ENCODE data around the gene SRPK2.

Gene SRPK2

GRCh38 chr7:105161366-105161765 is 227.4 kb downstream of the SRPK2 start (continued):
- TF ChIP-seq ZNF280C (tag by site-specific recombination; IDR thresholded peaks at IDR 0.05) (no peak), ZNF362 (tag by site-specific recombination; IDR thresholded peaks at IDR 0.05) (no peak), REPIN1 (tag by site-specific recombination; IDR thresholded peaks at IDR 0.05; ENCODE audit: low read depth) (no peak), ZNF433 (tag by site-specific recombination; IDR thresholded peaks at IDR 0.05; ENCODE audit: low read depth) (no peak), ZNF114 (tag by site-specific recombination; IDR thresholded peaks at IDR 0.05) (no peak)
- TF ChIP-seq, protein P1, sequence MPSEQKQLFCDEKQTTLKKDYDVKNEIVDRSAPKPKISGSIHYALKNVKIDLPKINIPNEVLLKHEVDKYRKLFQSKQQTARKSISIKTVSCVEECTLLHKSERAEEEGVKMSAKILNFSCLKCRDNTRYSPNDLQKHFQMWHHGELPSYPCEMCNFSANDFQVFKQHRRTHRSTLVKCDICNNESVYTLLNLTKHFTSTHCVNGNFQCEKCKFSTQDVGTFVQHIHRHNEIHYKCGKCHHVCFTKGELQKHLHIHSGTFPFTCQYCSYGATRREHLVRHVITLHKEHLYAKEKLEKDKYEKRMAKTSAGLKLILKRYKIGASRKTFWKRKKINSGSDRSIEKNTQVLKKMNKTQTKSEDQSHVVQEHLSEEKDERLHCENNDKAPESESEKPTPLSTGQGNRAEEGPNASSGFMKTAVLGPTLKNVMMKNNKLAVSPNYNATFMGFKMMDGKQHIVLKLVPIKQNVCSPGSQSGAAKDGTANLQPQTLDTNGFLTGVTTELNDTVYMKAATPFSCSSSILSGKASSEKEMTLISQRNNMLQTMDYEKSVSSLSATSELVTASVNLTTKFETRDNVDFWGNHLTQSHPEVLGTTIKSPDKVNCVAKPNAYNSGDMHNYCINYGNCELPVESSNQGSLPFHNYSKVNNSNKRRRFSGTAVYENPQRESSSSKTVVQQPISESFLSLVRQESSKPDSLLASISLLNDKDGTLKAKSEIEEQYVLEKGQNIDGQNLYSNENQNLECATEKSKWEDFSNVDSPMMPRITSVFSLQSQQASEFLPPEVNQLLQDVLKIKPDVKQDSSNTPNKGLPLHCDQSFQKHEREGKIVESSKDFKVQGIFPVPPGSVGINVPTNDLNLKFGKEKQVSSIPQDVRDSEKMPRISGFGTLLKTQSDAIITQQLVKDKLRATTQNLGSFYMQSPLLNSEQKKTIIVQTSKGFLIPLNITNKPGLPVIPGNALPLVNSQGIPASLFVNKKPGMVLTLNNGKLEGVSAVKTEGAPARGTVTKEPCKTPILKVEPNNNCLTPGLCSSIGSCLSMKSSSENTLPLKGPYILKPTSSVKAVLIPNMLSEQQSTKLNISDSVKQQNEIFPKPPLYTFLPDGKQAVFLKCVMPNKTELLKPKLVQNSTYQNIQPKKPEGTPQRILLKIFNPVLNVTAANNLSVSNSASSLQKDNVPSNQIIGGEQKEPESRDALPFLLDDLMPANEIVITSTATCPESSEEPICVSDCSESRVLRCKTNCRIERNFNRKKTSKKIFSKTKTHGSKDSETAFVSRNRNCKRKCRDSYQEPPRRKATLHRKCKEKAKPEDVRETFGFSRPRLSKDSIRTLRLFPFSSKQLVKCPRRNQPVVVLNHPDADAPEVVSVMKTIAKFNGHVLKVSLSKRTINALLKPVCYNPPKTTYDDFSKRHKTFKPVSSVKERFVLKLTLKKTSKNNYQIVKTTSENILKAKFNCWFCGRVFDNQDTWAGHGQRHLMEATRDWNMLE (tag by site-specific recombination; conservative IDR thresholded peaks at IDR 0.05; ENCODE audit: low read depth): no peak

DNA sequence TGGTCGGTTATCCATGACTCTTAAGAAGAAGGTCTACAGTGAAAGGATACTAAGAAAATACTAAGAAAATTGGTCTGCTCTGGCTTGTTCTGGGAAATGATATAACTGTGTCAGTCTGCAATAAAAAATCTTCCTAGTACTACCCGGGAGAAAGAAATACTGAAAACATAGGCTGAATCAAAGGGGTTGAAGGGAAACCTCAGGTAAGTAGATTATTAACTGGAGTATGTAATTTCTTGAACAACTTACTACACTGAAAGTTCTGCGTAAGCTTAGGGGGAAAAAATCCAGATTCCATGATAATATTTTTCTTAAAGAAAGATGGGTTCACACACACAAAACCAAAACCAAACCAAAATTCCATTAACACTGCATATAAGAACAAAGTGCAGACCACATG is 231.4 kb downstream of the SRPK2 start:
- H3K4me3 ChIP-seq (ENCODE audit: low read depth, low read length): no peak overlapping the region
- H3K36me3 ChIP-seq (ENCODE audit: control insufficient read depth in 2 of 2, insufficient read depth in 1 of 2, low read length in 2 of 2): peaks cover 0 to 3% of the 10 kb centered on the region in 2 experiments; a peak in 2 of 3 replicates
- ChIA-PET CTCF (interaction anchor here (0.7 kb wide), 2 partner anchors 8 to 1157 kb away, joined by 3 read pairs; no protein-coding TSS in a partner anchor), POLR2A (no interaction called here)
- no peaks in the 10 kb centered on the region for H3K4me1 ChIP-seq (ENCODE audit: control insufficient read depth, insufficient read depth, low read length)
- H3K27ac ChIP-seq (ENCODE audit: extremely low read depth, low read depth, low read length): no peak overlapping the region
- H3K9me3 ChIP-seq (ENCODE audit: control insufficient read depth, insufficient read depth, low read depth, low read length): no peaks in the 10 kb centered on the region
- TF ChIP-seq ZNF19 (tag by site-specific recombination; IDR thresholded peaks at IDR 0.05; ENCODE audit: low read depth) (no peak), ZNF660 (tag by site-specific recombination; IDR thresholded peaks at IDR 0.05) (no peak), ZNF223 (tag by site-specific recombination; IDR thresholded peaks at IDR 0.05) (no peak), ZNF23 (tag by site-specific recombination; IDR thresholded peaks at IDR 0.05; ENCODE audit: borderline replicate concordance) (no peak), ZBTB17 (tag by site-specific recombination; IDR thresholded peaks at IDR 0.05) (no peak), YY2 (tag by site-specific recombination; IDR thresholded peaks at IDR 0.05) (no peak), KLF9 (tag by site-specific recombination; IDR thresholded peaks at IDR 0.05; ENCODE audit: low read depth) (no peak), ZNF140 (tag by site-specific recombination; IDR thresholded peaks at IDR 0.05) (no peak), KLF1 (tag by site-specific recombination; IDR thresholded peaks at IDR 0.05) (no peak), ZNF324 (tag by site-specific recombination; IDR thresholded peaks at IDR 0.05) (no peak)
- TF ChIP-seq, protein P2, sequence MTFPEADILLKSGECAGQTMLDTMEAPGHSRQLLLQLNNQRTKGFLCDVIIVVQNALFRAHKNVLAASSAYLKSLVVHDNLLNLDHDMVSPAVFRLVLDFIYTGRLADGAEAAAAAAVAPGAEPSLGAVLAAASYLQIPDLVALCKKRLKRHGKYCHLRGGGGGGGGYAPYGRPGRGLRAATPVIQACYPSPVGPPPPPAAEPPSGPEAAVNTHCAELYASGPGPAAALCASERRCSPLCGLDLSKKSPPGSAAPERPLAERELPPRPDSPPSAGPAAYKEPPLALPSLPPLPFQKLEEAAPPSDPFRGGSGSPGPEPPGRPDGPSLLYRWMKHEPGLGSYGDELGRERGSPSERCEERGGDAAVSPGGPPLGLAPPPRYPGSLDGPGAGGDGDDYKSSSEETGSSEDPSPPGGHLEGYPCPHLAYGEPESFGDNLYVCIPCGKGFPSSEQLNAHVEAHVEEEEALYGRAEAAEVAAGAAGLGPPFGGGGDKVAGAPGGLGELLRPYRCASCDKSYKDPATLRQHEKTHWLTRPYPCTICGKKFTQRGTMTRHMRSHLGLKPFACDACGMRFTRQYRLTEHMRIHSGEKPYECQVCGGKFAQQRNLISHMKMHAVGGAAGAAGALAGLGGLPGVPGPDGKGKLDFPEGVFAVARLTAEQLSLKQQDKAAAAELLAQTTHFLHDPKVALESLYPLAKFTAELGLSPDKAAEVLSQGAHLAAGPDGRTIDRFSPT (tag by site-specific recombination; IDR thresholded peaks at IDR 0.05): no peak
- TF ChIP-seq, protein P1 (tag by site-specific recombination; conservative IDR thresholded peaks at IDR 0.05; ENCODE audit: low read depth): no peak
- TF ChIP-seq, protein P3, sequence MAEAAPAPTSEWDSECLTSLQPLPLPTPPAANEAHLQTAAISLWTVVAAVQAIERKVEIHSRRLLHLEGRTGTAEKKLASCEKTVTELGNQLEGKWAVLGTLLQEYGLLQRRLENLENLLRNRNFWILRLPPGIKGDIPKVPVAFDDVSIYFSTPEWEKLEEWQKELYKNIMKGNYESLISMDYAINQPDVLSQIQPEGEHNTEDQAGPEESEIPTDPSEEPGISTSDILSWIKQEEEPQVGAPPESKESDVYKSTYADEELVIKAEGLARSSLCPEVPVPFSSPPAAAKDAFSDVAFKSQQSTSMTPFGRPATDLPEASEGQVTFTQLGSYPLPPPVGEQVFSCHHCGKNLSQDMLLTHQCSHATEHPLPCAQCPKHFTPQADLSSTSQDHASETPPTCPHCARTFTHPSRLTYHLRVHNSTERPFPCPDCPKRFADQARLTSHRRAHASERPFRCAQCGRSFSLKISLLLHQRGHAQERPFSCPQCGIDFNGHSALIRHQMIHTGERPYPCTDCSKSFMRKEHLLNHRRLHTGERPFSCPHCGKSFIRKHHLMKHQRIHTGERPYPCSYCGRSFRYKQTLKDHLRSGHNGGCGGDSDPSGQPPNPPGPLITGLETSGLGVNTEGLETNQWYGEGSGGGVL (tag by site-specific recombination; IDR thresholded peaks at IDR 0.05): no peak

All from HEK293 (cell line).